Femur (tissue), 1 donor: ENCODE measurements around the gene ZNF223.

ENCODE experiments used
- DNase-seq: peaks from one replicate; pipeline ENCODE4 v3.0.0-alpha.2; 2017

The ZNF223 gene

GRCh38 chr19:44072543-44073401 is 20.9 kb downstream of the ZNF223 start:
- no peak for DNase-seq

GRCh38 chr19:44076325-44076724 is 24.5 kb downstream of the ZNF223 start:
- no peak for DNase-seq

- no peak for DNase-seq
Observed at GRCh38 chr19:44092108-44092507, 40.3 kb downstream of the ZNF223 start.

- DNase-seq: peak; percentile 97
Observed at GRCh38 chr19:44093931-44094765, 42.3 kb downstream of the ZNF223 start, which contains the start of gene ZNF224. Gene ZNF224, plus strand, starts transcription at chr19:44094361. Its CDS starts 3,513 bp downstream, at chr19:44097874.

- no peak for DNase-seq
Observed at GRCh38 chr19:44107751-44108150, 55.9 kb downstream of the ZNF223 start.

GRCh38 chr19:44109458-44109857 is 57.6 kb downstream of the ZNF223 start:
- no peak for DNase-seq

- peak; percentile 30 for DNase-seq
Observed at GRCh38 chr19:44111910-44112463, 60.2 kb downstream of the ZNF223 start.

- no peak for DNase-seq
Observed at GRCh38 chr19:44112802-44113137, 60.9 kb downstream of the ZNF223 start.

GRCh38 chr19:44113138-44113783 is 61.4 kb downstream of the ZNF223 start, which contains the start of gene ZNF225:
Gene ZNF225, plus strand, starts transcription at chr19:44113399. Its CDS starts 2,429 bp downstream, at chr19:44115828.
- DNase-seq: peak; percentile 99

- peak; percentile 40 for DNase-seq
Observed at GRCh38 chr19:44113784-44114390, 62.1 kb downstream of the ZNF223 start.
